HG03565 (cell line): ENCODE results near the gene TIAM1.

Experiments used
- ATAC-seq: cut with Tn5 transposase; IDR thresholded peaks from one replicate; pipeline ENCODE4 v1.9.1; 2021; ENCODE audit warnings: mild to moderate bottlenecking, moderate library complexity; ENCODE audit not compliant: unreplicated experiment

The TIAM1 gene, protein sequence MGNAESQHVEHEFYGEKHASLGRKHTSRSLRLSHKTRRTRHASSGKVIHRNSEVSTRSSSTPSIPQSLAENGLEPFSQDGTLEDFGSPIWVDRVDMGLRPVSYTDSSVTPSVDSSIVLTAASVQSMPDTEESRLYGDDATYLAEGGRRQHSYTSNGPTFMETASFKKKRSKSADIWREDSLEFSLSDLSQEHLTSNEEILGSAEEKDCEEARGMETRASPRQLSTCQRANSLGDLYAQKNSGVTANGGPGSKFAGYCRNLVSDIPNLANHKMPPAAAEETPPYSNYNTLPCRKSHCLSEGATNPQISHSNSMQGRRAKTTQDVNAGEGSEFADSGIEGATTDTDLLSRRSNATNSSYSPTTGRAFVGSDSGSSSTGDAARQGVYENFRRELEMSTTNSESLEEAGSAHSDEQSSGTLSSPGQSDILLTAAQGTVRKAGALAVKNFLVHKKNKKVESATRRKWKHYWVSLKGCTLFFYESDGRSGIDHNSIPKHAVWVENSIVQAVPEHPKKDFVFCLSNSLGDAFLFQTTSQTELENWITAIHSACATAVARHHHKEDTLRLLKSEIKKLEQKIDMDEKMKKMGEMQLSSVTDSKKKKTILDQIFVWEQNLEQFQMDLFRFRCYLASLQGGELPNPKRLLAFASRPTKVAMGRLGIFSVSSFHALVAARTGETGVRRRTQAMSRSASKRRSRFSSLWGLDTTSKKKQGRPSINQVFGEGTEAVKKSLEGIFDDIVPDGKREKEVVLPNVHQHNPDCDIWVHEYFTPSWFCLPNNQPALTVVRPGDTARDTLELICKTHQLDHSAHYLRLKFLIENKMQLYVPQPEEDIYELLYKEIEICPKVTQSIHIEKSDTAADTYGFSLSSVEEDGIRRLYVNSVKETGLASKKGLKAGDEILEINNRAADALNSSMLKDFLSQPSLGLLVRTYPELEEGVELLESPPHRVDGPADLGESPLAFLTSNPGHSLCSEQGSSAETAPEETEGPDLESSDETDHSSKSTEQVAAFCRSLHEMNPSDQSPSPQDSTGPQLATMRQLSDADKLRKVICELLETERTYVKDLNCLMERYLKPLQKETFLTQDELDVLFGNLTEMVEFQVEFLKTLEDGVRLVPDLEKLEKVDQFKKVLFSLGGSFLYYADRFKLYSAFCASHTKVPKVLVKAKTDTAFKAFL (N-terminal part only)

DNA sequence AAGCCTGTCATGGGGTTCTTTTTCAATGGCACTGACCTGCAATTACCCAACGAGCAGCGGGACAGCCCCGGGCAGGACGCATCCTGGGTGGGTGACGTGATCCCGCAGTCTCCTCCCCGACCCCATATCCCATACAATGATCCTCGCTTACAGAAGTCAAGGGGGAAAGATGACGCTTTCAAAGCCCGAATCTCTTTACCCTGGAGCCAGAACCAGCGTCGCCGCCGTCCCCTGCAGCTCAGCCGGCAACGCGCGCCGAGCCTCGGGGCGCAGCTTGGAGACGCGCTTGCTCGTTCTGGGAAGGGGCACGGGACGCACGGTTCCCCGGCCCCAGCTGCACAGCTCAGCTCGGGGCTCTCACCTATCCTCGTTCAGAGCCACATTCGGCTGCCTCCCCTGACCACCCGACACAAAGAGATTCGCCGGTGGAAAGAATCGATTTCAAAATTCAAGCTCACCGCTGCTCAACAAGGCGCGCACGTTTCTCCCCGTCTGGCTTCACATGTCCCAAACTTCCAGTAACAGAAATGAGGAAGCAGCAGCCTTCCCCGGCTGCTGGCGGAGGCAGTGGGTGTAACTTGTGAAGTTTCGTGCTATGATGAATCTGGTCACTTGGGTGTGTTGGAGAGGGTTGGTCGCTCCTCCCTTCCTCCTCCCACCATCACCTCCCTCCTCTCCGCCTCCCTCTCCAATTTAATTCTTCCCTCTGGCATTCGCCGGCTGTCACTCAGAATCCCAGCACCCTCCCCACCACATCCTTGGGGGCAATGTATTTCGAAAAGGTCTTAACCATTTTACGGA is at the start of gene TIAM1:
Gene TIAM1 (minus strand): TSS at position 582 of the 801 bp plus-strand sequence. CDS start 77,289 bp downstream, outside the sequence.
- no peak for ATAC-seq

DNA sequence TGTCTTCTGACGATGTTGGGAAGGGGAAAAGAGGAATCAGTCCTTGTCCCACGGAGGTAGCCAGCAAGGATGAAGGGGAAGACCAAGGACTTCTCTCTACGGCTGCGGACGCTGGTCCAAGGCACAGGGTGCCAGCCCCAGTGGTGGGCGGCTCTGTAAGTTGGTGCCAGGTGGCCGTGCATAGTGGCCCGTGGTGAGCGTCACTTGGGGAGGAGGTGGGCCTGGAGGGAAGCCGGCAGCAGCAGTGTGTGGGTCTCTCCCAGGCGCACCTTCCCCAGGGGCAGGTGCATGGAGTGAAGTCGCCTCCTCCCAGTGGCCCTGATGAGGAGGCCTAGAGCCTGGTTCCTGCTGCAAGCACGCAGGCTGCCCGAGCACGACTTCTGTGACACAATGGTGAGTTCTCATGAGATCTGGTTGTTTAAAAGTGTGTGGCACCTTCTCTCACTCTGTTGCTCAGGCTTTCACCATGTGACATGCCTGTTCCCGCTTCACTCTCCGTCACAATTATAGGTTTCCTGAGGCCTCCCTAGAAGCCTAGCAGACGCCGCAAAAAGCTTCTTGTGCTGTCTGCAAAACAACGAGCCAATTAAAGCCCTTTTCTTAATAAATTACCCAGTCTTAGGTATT is 43.6 kb upstream of the TIAM1 start:
- ATAC-seq: no peak

DNA sequence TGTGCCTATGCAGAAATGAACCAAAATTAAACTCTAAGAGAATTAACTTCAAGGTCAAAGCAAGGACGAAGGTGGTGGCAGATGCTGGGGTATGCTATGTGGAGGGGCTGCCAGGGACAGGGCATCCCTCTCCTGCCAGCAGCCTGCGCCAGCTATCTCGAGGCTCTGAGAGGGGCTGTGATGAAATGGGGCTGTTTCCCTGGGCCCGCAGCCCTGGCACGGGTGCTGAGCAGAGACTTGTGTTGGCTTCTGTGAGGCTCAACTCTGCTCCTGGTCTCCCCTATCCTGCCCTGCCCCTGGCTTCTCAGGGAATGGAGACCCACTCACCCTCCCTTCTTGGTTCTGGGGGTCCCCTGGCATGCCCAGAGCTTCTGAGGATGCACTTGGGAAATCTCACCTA is 41.9 kb upstream of the TIAM1 start:
- no peak for ATAC-seq

DNA sequence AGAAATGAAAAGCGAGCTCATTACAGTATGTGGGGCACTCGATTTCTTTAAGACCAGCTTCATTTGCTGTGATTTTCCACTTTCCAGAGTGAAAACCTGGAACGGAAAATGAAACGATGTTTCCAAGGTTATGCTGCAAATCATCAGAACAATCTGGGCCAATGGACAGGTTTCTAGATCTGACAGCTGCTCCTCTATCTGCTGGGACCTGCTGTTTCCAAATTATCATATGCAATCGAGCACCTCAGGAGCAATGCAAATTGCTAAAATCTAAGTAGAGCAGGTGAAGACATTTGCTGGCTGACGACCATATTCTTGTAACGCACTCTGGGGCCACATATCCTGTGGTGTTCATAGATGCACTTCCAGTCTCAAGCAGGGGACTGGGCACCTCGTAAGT is 39.7 kb upstream of the TIAM1 start:
- no peak for ATAC-seq

DNA sequence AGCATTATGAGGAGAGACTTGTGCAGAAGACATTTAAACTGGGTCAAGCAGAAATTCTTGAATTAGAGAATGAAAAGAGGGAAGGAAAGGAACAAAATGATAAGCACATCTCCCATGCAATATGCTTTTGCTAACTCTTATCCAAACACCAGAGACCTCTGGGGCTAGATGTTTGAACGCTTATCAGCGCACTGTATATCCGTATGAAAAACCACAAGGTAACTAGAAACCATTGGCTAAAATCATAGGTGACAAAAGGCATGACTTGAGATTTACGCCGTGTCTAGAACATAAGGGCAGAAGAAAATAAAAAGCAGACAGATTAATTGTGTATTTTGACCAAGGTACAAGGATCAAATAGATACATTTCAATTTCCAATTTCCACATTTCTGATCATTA is 38.0 kb upstream of the TIAM1 start:
- ATAC-seq: no peak

DNA sequence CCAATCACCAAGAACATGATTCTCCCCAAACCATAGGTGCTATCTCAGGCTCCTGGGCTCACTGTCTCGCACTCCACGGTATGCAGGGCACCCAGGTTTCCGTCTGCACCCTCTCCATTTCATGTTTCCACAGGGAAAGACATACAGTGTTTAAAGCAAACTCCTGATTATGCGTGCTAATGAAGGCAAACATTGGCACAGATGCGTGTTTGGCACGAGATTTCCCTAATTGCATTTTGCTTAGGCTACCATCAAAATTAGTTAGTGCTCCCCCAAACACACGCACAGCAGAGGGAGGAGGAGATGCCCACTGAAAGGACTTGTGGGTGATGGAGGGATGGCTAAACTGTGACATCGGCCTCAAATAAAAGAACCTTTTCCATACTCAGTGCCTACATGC is 32.2 kb upstream of the TIAM1 start:
- no peak for ATAC-seq

DNA sequence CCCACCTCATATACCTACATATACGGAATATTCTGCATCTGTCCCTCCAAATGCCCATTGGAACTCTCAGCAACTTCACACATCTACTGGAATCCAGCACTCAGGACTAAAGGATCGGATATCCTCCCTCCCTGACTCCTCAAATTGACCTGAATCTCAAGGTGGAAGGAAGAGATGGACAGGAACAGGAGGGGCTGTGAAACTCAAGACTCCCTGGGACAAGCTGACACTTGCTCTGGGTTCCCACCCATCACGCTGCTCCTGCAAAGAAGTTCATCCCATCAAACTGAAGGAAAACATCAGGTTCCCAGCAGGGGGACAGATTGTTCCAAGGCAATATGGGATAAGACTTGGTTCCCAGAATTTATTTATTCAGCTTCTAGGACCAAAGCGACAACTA is 30.3 kb upstream of the TIAM1 start:
- no peak for ATAC-seq

DNA sequence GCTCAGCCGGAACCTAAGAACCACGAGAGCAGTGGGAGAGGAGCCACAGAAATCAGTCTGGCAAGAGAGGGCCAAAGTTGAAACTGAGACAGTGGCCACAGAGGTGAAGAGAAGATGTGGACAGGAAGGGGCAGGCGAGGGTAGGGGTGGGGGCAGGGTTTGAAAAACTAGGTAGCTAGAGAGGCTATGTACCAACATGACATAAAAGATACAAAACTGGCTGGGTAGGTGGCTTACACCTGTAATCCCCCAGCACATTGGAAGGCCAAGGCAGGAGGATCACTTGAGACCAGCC is 28.4 kb upstream of the TIAM1 start:
- ATAC-seq: no peak

DNA sequence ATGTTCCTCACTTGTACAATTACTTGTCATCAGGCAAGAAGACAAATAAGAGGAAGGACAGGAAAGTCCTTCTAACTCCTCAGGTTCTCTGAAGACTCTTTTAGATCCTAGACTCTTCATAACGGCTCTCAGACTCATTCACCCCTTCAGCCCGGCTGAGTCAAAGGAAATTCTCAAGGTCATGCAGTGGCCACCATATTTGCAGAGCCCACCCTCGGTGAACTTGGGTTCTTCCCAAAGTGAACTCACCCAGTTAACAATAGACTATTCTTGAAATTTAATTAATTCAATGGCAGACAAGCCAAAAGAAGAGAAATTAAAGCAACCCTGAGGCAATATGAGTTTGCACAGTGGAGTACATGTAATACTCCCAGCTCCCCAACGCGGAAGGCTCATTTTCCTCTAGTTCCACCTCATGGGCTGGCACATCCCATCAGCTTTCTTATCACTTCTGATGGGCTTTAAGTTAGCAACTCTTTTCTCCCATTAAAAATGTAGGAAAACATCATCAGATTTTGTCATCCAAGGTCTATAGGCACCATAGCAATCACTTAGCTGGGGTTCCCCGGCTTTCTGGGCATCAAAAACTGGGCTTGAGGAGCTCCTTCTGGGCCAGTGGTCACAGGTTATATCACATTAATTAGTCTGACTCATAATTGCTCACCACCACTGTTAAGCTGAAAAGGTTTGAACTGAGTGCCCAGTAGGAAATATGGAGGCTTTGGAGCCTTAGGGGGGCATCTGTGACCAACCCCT is 27.8 kb upstream of the TIAM1 start:
- ATAC-seq: no peak

DNA sequence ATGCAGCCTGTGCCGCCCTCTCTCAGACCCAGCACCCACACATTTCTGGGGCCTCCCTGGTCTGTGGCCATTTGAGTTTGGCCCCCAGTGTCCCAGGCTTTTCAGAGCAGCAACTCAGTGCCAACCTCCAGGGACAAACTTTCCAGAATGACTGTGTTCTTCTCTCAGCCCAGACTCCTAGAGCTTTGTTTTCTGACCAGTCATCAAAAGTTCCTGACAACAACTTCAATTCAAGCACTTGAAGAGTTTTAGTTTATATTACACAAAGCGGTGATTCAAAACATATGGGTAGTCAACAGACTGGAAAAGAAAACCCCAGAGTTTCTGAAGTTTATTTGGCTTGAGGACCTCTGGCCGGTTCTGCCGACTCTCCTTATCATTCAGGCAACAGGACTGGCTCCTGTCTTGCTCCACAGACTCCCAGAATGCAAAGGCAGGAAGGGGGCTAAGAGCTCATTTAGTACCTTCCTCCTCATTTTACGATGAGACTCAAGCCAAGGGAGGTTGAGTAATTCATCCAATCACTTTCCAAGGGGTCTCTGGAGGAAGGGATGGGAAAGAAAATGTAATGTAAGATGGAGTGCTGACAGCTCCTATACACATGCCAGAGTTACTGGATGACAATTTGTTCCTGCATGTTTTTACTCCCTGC is 27.0 kb upstream of the TIAM1 start:
- ATAC-seq: no peak

DNA sequence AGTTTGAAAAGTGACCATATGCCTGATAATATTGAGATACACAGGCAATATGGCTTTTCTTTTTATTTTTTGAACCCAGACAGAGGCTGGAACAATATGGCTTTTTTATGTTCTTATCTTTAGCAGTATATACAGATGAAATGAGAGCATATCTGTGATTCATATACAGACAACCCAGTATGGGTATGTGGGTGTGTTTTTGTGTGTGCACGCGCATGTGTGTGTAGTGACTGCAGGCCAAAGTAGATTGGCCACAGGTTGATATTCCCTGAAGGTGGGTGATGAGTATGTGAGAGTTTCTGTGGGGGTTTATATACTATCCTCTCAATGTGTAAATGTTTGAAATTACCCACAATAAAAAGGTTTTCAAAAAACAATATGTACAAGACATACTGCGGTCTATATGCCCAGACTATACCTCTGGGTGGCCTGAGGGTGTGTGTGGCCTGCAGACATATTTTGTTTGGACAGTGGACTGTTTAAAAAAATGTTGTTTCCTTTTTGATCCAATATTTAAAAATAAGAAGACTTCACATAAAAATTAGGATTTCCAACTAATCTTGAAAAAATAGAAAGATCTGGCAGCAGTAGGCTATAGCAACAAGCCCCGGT is 26.3 kb upstream of the TIAM1 start:
- no peak for ATAC-seq

DNA sequence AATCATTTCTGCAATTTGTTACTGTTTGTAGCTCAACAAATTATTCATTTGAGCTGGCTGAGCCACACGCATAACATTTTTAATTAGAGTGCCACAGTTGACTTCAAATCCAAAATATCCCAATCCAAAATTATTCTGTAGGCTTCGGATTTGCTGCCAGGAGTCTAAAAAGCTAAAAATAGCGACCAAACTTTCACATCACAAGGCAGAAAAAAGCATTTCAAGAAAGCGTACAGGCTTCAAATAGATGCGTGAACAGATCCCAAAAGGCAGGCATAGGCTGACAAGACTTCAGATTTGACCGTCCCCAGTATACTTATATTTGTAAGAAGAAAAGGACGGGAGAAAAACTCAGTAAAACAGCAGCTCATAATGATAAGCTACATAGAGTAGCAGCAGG is 24.3 kb upstream of the TIAM1 start:
- no peak for ATAC-seq

DNA sequence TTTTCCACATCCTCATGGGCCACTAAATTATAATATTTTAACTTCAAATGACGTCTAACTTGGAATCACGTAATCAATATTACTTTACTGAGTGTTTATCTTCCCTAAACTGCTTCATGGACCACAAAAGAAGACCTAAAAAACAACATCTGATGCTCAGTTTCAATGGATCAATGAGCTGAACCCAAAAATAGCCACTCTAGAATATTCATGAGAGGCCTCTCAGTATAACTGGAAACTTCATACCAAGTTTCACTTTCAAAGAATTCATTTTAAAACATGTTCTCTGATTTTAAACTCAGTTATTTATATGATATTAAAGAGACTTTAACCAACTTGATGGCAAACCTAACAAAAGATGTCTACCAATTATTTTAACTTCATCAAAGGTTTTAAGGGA is 23.7 kb upstream of the TIAM1 start:
- no peak for ATAC-seq

DNA sequence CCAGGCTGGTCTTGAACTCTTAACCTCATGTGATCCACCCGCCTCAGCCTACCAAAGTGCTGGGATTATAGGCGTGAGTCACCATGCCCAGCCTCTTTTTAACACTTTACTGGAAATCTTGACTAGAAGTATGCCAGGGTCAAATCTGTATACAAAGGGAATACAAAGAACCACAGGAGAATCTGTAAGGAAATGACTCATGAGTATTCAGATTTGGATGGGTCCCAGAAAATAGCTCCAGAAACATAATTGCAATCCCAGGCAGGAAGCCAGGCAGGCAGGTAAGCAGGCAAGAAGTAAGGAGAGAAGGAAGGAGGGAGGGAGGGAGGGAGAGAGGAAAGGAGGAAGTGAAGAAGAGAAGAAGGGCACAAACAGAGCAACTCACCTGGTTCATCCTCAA is 22.8 kb upstream of the TIAM1 start:
- ATAC-seq: no peak

DNA sequence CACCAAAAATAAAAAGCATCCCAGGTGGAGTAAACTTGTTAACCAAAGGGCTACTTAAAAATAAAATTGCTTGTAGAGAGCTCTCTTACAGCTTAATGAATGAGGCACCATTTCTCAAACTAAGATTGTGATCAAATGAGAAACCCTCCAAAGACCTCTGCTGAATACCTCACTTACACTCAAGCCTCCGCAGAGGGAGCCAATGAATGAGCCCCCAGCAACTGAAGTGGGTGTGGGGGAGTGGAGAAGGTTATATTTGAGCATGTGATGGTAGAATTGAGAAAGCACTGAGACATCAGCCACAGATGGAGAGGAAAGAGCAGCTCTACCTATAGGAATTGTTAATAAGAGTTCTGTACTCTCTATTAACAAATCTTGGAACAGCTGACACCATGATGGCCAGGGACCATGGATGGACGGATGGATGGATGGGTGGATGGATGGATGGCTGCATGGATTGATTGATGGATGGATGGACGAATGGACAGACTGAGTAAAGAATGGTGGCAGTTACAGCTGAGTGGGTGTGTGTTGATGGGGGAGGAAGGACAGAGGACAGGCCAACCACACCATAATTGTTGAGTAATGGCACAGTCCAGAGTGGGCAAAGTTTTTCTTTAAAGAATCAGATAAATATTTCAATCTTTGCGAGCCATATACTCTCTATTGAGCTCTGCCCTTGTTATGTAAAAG is 20.3 kb upstream of the TIAM1 start:
- ATAC-seq: no peak

DNA sequence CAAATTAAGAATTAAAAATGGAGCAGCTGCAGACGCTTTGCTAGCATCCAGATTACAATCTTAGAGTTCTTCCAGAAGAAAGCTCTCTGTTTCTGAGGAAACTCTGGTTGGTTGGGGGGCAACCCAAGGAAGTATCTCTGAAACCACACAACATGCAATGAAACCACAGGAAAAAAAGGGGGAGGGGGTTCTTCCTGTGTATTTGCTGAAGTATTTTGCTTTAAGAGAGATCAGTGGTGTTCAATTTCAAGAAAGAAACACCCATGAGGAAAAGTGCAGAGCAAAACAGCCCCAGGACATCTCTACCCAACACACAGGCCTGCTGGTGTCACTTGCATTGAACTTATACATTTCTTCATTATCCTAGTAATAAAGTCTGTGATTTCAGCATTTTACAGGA is 19.7 kb upstream of the TIAM1 start:
- ATAC-seq: no peak

DNA sequence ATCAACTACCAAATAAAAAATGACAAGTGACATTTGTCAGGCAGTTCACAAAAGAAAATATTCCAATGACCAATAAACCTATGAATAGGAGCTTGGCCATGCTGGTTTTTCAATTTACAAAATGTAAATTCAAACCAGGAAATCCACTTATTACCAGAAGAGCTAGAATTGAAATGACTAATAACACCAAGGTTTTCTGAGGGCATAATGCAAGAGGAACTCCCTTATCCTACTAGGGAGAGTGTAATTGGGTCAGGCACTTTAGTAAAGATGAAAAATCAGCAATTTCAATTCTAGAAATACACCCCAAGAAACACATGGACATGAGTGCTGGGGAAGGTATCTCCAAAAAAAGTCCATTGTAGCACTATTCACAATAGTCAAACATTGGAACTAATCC is 16.7 kb upstream of the TIAM1 start:
- no peak for ATAC-seq

DNA sequence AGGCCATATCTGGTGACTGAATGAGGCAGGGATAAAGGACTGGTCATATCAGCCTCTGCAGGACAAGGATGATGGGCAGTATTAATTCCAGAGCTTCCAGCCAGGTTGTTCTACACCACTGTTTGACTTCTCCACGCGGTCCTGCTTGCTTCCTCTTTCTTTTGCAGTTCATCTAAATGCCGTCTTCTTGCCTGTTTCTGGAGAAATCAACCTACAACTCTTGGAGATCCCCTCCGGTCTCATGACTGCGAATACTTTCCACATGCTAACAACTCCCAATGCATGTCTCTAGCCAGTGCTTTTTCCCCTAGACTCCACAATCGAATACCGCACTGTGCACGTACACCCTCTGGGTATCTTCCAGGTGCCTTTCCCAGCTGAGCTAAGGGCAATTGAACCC is 14.1 kb upstream of the TIAM1 start:
- no peak for ATAC-seq
